ENCODE results near the gene MAP3K13.
"Not testable (repeated sequence)": the region's sequence is repeated elsewhere in the genome, so short reads cannot be mapped to it uniquely, and the experiment has no call there.

- TF ChIP-seq CTCF (conservative IDR thresholded peaks at IDR 0.05; ENCODE audit: low read depth, low read length); EZH2 (IDR thresholded peaks at IDR 0.05; ENCODE audit: low read length, unreplicated experiment); EZH2phosphoT487 (IDR thresholded peaks at IDR 0.05; ENCODE audit: borderline replicate concordance, low read length): not testable (repeated sequence)
Measured at GRCh38 chr3:185466123-185466522, 103.2 kb downstream of the MAP3K13 start.
